ENCODE data around the gene PPP1R12C. TPM values are rescaled to one million over a fixed set of nuclear protein-coding genes. Genes with fewer than 3 reads are reported as not detected.
A peak's percentile ranks its signal among the peaks of the same experiment; 100 is the strongest.

Gene PPP1R12C
- total RNA-seq, 4 donors from 2014 or later = 43.5 to 288 (median 116) TPM

DNA sequence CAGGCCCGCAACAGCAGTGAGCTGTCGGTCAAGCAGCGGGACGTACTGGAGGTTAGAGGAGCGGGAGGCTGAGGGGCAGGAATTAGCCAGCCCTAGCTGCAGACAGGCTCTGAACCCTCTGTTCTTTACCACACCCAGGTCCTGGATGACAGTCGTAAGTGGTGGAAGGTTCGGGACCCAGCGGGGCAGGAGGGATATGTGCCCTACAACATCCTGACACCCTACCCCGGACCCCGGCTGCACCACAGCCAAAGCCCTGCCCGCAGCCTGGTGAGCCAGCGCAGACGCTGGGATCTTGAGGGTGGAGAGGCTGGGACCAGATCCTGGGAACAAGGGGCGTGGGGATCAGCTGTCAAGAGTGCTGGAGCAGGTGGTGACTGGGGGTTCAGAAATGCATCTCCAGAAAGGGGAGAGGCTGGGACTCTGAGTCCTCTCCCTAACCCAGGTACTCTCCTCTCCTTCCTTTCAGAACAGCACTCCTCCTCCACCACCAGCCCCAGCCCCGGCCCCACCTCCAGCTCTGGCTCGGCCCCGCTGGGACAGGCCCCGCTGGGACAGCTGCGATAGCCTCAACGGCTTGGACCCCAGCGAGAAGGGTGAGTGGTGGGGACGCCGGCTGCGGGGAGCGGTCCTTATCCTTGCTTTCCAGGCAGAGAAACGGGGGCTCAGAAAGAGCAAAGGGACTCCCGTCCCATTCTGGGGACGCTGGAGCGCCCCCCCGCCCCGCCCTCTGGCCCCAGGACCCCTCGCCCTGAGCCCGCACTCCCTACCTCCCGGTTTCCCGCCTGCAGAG, 31.3 kb downstream of the PPP1R12C start:
- intact Hi-C loops (cut with DNase I; ENCODE audit: low total_unique reads) = loop anchor here (10.0 kb wide), 1 partner anchor 1759 kb away; the partner anchor contains the start of genes PEG3 and ZIM2
- no peak for DNase-seq
- Histone ChIP-seq H3K36me3 (no peaks in the 10 kb centered on the region), H3K27me3 (peaks cover 16 to 32% of the 10 kb centered on the region in 2 donors), H3K27ac (no peak overlapping the region), H3K4me3 (peak overlapping the region; percentile 35 to 45), H3K9me3 (no peaks in the 10 kb centered on the region), H3K4me1 (peaks cover 0 to 9% of the 10 kb centered on the region in 2 donors)
- TF ChIP-seq, protein P1, sequence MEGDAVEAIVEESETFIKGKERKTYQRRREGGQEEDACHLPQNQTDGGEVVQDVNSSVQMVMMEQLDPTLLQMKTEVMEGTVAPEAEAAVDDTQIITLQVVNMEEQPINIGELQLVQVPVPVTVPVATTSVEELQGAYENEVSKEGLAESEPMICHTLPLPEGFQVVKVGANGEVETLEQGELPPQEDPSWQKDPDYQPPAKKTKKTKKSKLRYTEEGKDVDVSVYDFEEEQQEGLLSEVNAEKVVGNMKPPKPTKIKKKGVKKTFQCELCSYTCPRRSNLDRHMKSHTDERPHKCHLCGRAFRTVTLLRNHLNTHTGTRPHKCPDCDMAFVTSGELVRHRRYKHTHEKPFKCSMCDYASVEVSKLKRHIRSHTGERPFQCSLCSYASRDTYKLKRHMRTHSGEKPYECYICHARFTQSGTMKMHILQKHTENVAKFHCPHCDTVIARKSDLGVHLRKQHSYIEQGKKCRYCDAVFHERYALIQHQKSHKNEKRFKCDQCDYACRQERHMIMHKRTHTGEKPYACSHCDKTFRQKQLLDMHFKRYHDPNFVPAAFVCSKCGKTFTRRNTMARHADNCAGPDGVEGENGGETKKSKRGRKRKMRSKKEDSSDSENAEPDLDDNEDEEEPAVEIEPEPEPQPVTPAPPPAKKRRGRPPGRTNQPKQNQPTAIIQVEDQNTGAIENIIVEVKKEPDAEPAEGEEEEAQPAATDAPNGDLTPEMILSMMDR (IDR thresholded peaks at IDR 0.05) = no peak
- no peak for TF ChIP-seq POLR2A (IDR thresholded peaks at IDR 0.05)

DNA sequence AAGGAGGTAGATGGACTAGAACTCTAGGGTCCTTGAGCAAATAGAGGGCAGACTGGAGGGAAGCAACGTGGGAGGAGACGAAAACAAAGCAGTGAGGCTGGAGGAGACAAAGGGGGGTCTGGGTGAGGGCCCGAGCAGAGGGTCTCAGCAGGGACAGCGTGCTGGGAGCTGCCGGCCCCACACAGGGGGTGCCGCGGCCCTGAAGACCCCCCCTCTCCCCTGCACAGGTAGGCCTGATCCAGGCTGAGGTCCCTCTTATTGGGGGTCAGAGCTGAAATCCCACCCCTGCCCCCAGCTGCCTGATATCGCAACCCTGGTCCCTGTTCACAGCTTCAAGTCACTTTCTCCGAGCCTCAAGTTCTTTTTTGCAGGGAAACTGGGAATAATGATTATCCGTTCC, 33.0 kb downstream of the PPP1R12C start:
- intact Hi-C loops (cut with DNase I; ENCODE audit: low total_unique reads) = loop anchor here (10.0 kb wide), 1 partner anchor 1760 kb away; the partner anchor contains the start of genes PEG3 and ZIM2
- peaks cover 30 to 34% of the 10 kb centered on the region in 2 donors for H3K27me3 ChIP-seq
- no peaks in the 10 kb centered on the region for H3K36me3 ChIP-seq
- no peaks in the 10 kb centered on the region for H3K9me3 ChIP-seq
- H3K4me3 ChIP-seq = no peak overlapping the region
- DNase-seq = no peak
- H3K4me1 ChIP-seq = peaks cover 0 to 9% of the 10 kb centered on the region in 2 donors
- TF ChIP-seq POLR2A (IDR thresholded peaks at IDR 0.05) = no peak
- TF ChIP-seq, protein P1 (IDR thresholded peaks at IDR 0.05) = no peak
- H3K27ac ChIP-seq = no peak overlapping the region

DNA sequence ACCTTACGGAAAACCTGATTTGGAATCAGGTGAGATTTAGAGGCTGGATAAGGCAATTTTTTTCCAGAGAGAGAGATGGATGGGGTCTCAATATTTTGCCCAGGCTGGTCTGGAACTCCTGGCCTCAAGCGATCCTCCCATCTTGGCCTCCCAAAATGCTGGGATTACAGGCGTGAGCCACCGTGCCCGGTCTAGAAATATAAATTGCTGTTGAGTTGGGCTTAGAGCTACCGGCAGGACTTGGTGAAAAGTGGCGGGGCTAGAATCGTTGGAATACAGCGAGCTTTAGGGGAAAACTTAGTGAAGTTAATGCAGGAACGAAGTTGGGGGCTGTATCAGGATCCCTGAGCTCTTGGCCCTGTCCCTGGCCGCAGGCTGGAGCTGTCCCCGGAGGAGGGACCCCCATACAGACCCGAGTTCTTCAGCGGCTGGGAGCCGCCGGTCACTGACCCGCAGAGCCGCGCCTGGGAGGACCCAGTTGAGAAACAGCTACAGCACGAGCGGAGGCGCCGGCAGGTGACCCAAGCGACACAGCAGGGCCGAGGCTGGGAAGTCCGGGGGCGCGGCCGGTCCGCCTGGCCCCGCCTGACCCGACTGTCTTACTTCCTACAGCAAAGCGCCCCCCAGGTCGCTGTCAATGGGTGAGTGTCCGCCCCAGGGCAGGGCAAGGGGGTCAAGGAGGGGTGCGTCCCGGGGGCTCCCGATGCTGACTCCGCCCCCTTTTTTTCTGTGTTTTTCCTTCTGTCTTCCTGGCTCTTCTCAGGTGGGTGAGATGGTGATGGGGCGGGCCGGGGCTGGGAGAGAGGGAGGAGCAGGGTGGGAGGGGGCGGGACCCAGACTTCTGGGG, 34.2 kb downstream of the PPP1R12C start:
- TF ChIP-seq, protein P1 (IDR thresholded peaks at IDR 0.05) = no peak
- intact Hi-C loops (cut with DNase I; ENCODE audit: low total_unique reads) = loop anchor here (10.0 kb wide), 1 partner anchor 1762 kb away; the partner anchor contains the start of genes PEG3 and ZIM2
- peaks cover 34 to 36% of the 10 kb centered on the region in 2 donors for H3K27me3 ChIP-seq

DNA sequence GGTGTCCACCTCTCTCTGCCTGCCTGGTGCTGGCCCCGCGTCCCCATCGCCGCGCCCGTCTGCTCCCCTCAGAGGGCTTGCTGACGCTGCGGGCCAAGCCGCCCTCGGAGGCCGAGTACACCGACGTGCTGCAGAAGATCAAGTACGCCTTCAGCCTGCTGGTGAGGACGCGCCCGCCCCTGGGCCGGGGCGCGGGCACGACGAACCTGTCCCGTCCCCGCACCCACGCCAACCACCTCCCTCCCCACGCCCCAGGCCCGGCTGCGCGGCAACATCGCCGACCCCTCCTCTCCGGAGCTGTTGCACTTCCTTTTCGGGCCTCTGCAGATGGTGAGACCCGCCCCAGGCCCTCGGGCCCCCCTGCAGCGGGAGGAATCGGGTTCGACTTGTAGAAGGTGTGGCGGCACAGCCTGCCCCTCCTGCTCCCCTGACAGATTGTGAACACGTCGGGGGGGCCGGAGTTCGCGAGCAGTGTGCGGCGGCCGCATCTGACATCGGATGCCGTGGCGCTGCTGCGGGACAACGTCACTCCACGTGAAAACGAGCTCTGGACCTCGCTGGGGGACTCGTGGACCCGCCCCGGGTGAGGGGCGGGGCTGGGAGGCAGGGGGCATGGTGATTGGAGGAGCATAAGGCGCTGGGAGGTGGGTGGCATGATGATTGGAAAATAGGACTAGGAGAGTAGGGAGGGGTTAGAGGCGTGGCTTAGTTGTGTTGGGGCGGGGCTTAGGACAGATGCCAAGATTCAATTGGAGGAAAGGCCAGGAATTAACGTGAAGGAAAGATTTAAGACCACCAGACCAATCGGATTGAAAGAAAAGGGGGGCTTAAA, 35.2 kb downstream of the PPP1R12C start:
- Histone ChIP-seq H3K27ac (no peak overlapping the region), H3K27me3 (peaks cover 34 to 36% of the 10 kb centered on the region in 2 donors), H3K4me3 (no peak overlapping the region), H3K4me1 (no peaks in the 10 kb centered on the region), H3K36me3 (no peaks in the 10 kb centered on the region), H3K9me3 (no peaks in the 10 kb centered on the region)
- TF ChIP-seq POLR2A (IDR thresholded peaks at IDR 0.05) = no peak
- TF ChIP-seq, protein P1 (IDR thresholded peaks at IDR 0.05) = no peak
- DNase-seq = no peak
- intact Hi-C loops (cut with DNase I; ENCODE audit: low total_unique reads) = loop anchor here (10.0 kb wide), 1 partner anchor 1763 kb away; the partner anchor contains the start of genes PEG3 and ZIM2

More for the DNA sequence above, 34.2 kb downstream of the PPP1R12C start:
- no peak for DNase-seq
- H3K4me3 ChIP-seq = no peak overlapping the region
- no peaks in the 10 kb centered on the region for H3K36me3 ChIP-seq
- no peak overlapping the region for H3K27ac ChIP-seq
- H3K9me3 ChIP-seq = no peaks in the 10 kb centered on the region
- H3K4me1 ChIP-seq = peaks cover 0 to 7% of the 10 kb centered on the region in 2 donors

Data from uterus (tissue), 4 donors.